GM21717 (cell line): ENCODE data around the gene PYDC1.
"Not testable (repeated sequence)": the region's sequence is repeated elsewhere in the genome, so short reads cannot be mapped to it uniquely, and the experiment has no call there.

Experiments
- ATAC-seq: cut with Tn5 transposase; IDR thresholded peaks from one replicate; pipeline ENCODE4 v1.9.1; 2021; ENCODE audit warnings: mild to moderate bottlenecking, moderate library complexity; ENCODE audit not compliant: unreplicated experiment

Gene PYDC1

DNA sequence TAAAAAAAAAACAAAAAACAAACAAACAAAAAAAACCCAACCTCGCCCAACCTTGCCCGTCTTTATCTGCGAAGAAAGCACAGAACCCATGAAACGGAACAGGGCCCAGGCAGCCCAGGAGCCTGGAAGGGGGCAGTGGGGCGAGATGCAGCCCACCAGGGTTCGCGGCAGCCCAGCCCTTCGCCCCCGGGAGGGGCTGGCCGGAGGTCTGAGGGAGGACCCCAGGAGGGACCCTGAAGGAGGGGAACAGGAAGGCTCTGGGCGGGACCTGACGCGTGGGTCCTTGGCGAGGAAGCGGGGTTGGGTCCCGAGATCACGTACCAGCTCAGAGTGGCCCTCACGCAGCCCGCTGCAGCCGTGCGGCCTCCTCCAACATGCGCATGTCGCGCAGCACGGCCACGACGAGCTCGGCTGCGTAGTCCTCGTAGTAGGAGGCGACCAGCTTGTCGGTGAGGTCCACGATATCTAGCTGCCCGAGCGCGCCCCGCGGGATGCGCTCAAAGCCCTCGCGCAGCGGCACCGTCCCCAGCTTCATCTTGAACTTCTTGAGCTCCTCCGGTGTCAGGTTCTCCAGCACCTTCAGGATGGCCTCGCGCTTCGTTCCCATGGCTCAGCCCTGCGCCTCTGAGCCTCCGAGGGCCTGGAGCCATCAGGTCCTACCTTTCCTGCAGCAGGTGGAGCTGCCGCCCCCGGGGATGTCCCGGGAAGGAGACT, at the start of gene PYDC1:
Gene PYDC1, minus strand, starts transcription at position 714 of the 714 bp plus-strand sequence. Its CDS starts 107 bp downstream, at position 607.
- no peak for ATAC-seq

DNA sequence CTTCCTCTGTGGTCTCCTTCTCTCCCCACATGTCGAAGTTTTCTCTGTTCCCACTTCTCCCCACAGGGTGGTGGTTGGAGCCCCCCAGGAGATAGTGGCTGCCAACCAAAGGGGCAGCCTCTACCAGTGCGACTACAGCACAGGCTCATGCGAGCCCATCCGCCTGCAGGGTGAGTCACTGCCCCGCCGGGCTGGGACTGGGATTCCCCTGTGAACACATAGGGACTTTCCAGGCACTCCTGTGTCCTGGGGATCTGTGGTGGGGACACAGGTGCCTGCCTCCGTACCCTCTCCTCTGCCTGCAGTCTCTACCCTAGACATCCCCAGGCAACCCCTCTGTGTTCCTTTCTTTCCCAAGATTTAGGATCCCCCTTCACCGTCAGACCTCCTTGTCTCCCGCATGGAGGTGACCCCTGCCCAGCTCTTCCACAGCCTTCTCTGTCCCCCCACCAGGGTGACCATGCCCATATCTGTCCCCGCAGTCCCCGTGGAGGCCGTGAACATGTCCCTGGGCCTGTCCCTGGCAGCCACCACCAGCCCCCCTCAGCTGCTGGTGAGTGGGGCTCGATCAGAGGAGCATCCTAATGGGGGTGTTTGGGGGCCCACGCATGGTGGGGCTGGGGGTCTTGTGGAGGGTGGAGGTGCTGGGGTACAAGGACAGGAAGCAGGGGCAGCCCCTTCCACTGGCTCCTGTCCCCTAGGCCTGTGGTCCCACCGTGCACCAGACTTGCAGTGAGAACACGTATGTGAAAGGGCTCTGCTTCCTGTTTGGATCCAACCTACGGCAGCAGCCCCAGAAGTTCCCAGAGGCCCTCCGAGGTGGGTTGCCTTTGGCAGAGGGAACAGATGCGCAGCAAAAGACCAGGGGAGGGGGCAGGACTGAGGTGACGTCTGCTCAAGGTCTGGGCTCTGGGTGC, 48.7 kb upstream of the PYDC1 start:
- ATAC-seq: peak; percentile 68

DNA sequence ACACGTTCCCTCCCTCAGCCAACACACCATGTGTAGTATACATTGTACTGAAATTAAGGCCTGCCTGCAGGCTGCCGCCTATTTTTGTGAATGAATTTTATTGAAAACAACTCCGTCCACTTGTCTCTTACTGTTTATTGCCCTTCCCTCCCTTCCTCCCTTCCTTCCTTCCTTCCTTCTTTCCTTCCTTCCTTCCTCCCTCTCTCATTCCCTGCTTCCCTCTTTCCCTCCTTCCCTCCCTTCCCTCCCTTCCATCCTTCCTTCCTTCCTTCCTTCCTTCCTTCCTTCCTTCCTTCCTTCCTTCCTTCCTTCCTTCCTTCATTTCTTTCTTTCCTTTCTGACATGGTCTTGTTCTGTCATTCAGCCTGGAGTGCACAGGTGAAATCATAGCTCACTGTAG, 45.1 kb upstream of the PYDC1 start:
- ATAC-seq: no peak

DNA sequence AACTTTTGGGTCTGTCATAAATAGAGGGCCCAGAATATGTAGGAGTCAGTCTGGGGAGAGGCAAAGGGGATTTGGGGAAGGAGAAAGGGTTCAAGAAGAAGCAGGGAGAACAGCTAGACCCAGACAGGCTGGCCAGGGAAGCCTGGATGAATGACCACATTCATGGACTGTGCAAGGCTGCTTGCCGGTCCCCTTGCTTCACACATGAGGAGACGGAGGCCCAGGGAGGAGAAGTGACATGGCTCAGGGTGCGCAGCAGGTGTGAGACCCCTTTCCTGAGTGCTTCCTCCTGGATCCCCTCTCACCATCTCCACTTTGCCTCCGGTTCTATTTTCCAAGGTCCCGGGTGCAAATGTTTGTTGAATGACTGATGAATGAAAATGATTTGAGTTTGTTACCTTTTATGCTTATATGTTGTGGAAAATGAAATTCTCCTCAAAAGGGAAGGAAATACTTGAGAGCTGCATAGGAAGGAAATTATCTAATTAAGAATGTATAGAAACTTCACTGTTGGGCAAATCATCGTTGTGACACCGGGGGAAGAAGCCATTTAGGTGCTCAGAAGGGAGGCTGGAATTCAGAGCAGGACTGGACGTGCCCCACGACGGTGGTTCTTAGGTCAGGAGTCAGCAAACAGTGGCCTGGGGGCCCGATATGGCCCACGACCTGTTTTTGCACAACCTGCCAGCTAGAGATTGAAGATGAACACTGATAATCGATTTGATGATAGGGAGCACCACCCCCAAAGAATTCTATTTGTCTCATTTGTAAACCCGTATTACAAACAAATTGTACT, 43.4 kb upstream of the PYDC1 start:
- ATAC-seq: no peak

DNA sequence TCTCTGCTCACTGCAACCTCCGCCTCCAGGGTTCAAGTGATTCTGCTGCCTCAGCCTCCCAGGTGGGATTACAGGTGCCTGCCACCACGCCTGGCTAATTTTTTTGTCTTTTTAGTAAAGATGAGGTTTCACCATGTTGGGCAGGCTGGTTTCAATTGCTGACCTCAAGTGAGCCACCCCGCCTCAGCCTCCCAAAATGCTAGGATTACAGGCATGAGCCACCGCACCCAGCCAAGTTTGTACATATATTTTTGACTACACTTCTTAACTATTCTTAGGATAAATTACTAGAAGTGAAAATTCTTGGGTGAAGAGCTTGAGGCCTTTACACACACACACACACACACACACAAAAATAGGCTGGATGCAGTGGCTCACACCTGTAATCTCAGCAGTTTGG, 41.4 kb upstream of the PYDC1 start:
- no peak for ATAC-seq

DNA sequence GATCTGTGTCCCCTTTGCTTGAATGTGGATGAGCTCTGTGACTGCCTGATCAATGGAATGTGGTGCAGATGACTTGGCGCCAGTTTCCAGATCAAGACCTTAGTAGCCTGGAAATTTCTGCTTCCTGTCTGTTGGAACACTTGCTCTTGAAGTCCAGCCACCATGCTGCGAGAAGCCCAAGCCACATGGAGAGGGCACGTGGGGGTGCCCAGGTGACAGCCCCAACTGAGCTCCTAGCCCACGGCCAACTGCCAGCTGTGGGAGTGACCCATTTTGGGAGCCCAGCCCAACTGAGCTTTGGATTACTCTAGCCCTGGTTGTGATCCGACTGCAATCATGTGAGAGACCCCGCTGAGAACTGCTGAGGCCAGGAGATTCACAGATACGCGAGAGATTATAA, 39.5 kb upstream of the PYDC1 start:
- ATAC-seq: no peak

DNA sequence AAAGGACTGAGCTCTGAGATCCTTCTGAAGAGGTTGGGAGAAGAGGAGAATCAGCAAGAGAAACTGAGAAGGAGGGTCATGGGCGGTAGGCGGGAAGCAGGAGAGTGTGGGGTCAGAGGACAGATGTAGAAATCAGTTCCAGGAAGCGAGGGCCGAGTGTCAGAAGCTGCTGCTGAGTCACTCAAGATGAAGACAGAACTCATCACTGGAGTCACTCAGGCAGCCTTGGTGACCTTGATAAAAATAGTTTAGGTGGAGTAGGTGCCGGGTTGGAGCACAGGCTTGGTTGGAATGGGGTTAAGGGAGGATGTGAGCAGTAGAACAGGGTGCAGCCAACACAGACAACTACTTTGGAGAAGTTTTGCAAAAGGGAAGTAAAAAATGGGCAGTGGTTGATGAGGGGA, 36.7 kb upstream of the PYDC1 start:
- ATAC-seq: no peak

DNA sequence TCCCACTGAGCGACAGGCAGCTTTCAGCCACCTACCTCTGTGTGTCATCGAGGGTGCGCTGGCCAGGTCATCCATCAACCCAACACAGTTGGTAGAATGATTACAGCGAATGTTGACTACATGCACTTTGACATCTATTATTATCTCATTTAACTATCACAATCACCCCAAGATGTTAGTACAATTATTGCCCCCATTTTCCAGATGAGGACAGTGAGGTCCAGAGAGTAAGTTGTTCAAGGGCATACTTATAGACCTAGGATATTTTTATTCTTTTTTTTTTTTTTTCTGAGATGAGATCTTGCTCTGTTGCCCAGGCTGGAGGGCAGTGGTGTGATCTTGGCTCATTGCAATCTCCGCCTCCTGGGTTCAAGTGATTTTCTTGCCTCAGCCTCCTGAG, 34.5 kb upstream of the PYDC1 start:
- ATAC-seq: no peak

DNA sequence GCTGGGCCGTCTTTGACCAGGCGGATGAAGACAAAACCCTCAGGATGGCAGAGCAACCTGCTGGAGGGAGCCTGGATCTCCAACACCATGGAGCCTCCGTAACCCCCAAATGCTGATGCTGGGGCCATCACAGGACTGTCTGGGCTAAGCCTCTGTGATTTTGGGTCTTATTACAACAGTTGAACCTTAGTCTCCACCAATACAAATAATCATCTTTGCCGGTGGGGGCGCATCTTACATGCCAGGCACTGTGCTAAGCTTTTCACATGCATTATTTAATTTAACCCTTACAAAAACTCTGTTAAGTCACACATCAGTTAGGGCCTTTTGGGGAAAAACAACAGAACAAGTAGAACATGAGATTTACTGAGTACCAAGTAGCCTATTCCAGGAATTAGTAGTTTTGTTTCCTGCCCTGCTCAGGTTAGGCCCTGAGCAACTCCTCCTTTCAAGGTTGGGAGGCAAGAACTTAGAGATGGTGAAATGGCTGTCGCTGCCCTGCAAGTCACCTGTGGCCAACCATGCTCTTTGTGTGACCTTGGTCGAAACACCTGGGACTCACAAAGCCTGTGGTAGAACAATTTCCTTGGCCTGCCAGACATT, 33.9 kb upstream of the PYDC1 start:
- no peak for ATAC-seq

DNA sequence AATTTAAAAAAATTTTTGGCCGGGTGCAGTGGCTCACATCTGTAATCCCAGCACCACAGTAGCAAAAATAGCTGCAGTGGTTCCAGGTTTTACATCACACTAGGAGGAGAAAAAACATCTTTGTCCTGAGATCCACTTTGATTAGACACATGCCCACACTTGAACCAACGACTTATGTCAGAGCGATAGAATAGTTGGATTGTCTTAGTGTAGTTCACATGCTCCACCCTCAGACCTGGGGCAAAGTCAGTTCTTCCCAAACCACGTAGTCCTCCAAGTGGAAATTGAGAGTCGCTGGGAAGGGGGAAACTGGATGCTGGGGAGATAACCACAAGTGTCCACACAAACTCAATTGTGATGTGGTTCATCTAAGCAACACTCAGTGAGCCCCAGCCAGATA, 31.4 kb upstream of the PYDC1 start:
- ATAC-seq: no peak

DNA sequence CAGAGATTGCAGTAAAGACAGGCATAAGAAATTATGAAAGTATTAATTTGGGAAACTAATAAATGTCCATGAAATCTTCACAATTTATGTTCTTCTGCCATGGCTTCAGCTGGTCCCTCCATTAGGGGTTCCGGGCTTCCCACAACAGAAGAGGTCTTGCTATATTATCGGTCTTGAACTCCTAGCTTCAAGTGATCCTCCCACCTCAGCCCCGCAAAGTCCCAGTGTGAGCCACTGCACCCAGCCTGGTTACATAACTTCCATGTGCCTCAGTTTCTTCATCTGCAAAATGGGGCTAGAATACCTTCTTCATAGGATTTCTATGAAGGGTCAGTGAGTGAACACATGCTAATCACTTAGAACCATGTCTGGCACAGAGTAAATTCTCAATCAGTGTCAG, 29.4 kb upstream of the PYDC1 start:
- no peak for ATAC-seq

DNA sequence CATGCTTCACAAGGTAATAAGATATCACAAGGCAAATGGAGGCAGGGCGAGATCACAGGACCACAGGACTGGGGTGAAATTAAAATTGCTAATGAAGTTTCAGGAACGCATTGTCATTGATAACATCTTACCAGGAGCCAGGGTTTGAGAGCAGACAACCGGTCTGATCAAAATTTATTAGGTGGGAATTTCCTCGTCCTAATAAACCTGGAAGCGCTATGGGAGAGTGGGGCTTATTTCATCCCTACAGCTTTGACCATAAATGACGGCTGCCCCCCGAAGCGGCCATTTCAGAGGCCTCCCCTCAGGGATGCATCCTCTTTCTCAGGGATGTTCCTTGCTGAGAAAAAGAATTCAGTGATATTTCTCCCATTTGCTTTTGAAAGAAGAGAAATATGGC, 28.7 kb upstream of the PYDC1 start:
- not testable (repeated sequence) for ATAC-seq

DNA sequence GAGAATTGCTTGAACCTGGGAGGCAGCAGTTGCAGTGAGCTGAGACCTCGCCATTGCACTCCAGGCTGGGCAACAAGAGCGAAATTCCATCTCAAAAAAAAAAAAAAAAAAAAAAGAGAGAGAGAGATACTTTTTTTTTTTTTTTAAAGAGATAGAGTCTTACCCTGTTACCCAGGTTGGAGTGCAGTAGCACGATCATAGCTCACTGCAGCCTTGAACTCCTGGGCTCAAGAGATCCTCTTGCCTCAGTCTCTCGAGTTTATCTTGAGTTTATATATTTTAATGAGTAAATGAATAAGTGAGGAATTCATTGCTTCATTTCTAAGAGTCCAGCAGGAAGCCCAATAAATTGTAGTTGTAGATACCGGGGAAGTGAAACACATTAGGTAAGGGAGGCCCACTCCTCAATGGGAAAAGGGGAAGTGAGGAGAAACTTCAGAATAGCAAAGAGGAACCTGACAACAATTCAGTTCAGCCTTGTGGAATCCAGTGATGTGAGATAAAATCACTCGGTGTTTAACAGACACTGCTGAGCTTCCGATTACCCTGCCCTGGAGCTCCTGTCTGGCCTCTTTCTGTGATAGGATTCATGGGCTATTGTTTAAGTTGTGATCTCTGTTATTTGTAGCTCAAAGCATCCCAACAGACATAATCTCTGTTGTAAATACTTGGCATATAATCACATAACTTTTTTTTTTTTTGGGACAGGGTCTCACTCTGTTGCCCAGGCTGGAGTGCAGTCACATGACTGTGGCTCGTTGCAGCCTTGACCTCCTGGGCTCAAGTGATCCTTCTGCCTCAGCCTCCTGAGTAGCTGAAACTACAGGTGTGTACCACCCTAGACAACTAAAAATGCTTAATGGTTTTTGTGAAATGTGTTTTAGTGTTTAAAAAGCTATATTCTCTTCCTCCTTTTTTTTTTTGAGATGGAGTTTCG, 27.1 kb upstream of the PYDC1 start:
- ATAC-seq: no peak

DNA sequence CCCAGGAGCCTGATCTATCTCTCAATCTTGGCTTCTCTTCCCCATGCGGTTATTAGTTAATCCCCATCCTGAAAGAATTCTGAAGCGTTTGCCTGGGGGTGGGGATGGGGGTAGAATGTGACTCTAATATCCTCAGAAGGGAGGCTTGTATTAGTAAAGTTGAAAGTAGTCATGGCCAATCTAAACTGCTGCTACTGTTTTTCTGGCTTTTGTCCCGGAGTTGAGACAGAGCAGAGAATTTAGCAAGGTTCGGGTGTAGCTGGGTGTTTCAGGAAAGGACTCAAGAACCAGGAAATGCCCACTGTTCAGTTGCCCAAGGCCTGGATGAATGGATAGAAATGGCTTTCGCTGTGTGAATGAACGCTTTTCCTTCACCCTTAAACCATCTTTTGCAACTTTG, 25.3 kb upstream of the PYDC1 start:
- ATAC-seq: no peak

DNA sequence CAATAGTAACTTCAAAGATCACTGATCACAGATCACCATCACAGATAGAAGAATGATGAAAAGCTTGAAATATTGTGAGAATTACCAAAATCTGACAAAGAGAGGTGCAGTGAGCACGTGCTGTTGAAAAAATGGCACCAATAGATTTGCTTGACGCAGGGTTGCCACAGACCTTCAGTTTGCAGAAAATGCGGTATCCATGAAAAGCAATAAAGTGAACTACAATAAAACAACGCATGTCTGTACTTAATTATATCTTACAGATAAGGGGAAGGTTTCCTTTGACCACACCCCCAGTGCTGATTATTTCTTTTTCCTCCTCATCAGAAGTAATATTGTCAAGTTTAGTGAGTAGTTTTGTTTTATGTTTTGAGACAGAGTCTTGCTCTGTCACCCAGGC, 21.1 kb upstream of the PYDC1 start:
- ATAC-seq: no peak

DNA sequence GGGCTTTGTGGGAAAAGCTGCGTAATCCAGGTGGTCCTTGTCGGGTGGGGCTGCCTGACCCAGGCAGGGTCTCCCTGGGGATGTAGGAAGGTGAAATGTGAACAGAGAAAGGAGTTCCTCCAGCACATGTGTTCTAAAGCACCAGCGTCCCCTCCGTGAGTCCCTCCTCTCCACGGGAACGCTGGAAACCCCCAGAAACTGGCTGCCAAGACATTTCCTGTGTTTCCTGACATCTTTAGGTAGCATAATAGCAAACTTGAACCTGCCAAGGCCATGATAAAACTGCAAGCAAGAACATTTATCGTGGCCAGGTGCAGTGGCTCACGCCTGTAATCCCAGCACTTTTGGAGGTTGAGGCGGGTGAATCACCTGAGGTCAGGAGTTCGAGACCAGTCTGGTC, 12.6 kb upstream of the PYDC1 start:
- ATAC-seq: no peak

DNA sequence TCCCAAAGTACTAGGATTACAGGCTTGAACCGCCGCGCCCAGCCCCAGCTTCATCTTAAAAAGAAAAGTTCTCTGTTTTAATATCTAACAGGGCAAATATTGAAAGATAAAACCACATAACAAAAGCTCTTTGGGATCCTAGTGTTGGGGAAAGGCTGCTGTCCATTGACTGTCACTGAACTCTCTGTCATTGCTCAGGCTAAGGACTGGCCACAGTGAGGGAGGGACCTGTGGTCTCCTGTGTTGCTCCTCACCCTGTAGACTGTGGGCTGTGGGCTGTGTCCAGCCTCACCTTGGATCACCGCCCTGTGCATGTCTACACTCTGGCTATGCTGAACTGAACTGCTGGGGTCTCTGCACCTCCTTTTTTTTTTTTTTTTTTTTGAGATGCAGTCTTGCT, 11.3 kb upstream of the PYDC1 start:
- ATAC-seq: no peak

DNA sequence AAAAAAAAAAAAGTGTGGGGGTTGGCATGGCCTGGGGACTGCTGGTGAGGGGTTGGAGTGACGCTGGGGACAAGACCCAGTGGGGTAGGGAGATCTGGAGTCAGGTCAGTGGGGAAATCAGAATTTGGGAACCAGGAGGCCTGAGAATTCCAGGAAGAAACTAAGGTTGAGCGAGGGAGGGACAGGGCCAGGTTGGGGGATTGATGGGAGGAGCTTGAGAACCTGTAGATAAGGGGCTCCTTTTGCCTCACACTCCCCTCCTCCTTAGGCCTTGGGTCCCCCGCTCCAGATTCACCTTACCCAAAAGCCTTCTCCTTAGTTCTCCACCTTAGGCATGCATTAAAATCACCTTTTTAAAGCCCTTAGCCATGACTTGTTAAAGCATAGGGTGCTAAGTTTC, 8.3 kb upstream of the PYDC1 start:
- no peak for ATAC-seq

DNA sequence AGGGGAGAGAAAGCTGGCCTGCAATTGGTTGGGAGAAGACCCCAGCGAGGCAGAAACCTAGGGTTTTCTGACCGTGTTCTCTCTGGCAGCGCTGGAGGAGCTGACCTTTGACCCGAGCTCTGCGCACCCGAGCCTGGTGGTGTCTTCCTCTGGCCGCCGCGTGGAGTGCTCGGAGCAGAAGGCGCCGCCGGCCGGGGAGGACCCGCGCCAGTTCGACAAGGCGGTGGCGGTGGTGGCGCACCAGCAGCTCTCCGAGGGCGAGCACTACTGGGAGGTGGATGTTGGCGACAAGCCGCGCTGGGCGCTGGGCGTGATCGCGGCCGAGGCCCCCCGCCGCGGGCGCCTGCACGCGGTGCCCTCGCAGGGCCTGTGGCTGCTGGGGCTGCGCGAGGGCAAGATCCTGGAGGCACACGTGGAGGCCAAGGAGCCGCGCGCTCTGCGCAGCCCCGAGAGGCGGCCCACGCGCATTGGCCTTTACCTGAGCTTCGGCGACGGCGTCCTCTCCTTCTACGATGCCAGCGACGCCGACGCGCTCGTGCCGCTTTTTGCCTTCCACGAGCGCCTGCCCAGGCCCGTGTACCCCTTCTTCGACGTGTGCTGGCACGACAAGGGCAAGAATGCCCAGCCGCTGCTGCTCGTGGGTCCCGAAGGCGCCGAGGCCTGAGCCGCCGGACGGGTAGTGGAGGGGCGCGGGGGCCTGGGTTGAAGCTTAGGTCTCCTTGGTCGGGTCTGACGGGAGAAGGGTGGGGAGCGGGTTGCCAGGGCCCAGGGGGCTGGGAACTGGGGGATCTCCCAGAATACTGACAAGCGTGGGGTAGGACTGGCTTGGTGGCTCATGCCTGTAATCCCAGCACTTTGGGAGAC, 7.4 kb upstream of the PYDC1 start:
- no peak for ATAC-seq
